ENCODE results near the gene SMIM38. TPM values are rescaled to one million over a fixed set of nuclear protein-coding genes. Genes with fewer than 3 reads are reported as not detected.
A peak's percentile ranks its signal among the peaks of the same experiment; 100 is the strongest.
"Not testable (repeated sequence)": the region's sequence is repeated elsewhere in the genome, so short reads cannot be mapped to it uniquely, and the experiment has no call there.

Gene SMIM38
- polyA plus RNA-seq, 1 donor, result 0.35 TPM

- no peak for DNase-seq (ENCODE audit: low read depth)
Observed at GRCh38 chr11:69122326-69122629, 33.5 kb upstream of the SMIM38 start.

- no peak for DNase-seq (ENCODE audit: low read depth)
Observed at GRCh38 chr11:69122630-69123431, 32.9 kb upstream of the SMIM38 start.

- DNase-seq (ENCODE audit: low read depth), result no peak
Observed at GRCh38 chr11:69123593-69124545, 31.9 kb upstream of the SMIM38 start.

DNA sequence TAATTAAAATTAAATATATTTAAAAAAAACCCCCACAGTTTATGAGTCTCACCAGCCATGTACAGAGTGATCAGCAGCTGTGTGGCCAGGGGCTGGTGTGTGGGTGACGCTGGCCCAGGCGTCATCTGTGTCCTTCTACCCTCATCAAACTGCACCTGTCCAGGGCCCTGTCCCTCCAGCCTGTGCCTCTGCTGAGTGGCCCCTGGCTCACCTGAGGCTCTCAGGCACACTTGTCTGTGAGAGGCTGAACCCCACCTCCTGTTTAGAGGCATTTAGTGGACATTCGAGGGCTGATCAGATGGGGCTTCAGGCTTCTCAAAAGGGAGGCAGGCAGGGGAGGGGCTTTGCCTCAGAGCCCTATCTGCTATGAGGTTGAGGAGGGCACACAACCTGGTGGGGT, 29.9 kb upstream of the SMIM38 start:
- DNase-seq (ENCODE audit: low read depth), result no peak

GRCh38 chr11:69126286-69126685, 29.4 kb upstream of the SMIM38 start:
- DNase-seq (ENCODE audit: low read depth), result no peak

DNA sequence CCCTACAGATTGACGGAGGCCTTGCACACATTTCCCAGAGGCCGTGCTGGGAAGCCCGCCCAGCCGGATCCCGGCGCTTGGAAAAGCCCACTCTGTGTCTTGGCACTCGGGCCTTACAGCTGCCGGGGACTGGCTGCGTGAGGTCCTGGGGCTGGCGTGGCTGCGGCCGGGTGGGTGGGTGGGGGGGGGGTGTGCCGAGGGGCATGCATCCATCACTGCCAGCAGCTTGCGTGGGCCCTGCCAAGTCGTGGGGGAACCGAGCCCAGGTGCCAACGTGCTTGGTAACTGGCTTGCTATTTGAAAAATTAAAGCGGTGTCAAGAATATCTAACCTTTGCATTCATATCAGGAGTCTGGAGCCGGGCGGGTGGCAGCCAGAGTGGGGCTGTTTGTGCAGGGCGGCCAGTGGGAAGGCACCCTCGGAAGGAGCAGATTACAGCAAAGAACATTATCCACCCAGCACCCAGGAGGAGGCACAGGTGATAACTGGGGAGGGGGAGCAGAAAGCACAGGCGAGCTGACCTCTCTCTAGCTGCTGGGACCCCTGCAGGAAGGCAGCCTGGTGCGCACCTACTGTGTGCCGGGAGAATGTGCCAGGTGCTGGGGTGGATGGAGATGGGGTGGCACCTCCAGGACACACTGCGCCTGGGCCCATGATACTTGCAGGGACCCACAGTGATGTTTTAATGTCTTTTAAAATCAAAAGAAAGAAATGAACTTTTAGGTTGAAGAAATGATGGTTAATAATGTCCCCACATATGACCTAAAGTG, 28.5 kb upstream of the SMIM38 start:
- peak; percentile 32 for DNase-seq (ENCODE audit: low read depth)

DNA sequence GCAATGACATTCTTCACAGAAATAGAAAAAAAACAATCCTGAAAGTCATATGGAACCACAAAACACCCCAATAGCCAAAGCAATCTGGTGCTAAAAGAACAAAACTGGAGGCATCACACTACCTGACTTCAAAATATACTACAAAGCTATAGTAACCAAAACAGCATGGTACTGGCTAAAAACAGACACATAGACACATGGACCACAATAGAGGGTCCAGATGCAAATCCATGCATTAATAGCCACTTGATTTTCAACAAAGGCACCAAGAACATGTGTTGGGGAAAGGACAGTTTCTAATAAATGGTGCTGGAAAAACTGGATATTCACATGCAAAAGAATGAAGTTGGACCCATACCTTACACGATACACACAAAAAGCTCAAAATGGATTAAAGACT, 27.9 kb upstream of the SMIM38 start:
- DNase-seq (ENCODE audit: low read depth), result no peak

- no peak for DNase-seq (ENCODE audit: low read depth)
Observed at GRCh38 chr11:69129053-69129452, 26.7 kb upstream of the SMIM38 start.

DNA sequence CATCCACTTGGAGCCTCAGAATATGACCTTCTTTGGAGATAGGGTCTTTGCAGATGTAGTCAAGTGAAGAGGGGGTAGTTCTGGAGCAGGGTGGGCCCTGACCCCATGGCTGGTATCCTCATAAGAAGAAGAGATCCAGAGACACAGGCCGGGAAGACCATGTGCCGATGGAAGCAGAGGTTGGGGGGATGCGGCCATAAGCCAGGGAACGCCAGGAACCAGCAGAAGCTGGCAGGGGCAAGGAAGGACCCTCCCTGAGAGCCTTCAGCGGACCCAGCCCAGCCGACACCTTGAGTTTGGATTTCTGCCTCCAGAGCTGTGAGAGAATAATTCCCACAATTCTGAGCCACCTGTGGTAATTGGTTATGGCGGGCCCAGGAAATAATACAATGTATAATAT, 26.1 kb upstream of the SMIM38 start:
- DNase-seq (ENCODE audit: low read depth), result no peak

DNA sequence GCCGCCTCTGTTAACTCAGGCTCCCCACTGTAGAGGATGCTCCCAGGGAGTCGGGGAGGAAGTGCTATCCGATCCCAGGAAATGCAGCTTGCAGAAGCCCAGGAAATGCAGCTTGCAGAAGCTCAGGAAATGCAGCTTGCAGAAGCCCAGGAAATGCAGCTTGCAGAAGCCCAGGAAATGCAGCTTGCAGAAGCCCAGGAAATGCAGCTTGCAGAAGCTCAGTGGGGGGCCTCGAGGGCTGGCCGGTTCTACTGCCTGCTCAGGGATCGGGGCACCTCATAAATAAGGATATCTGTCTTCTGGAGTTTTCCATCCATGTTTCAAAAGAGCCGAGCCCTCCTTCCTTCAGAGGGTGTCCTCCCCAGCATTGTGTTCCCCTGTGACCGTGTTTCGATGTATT, 25.1 kb upstream of the SMIM38 start:
- DNase-seq (ENCODE audit: low read depth), result no peak

DNA sequence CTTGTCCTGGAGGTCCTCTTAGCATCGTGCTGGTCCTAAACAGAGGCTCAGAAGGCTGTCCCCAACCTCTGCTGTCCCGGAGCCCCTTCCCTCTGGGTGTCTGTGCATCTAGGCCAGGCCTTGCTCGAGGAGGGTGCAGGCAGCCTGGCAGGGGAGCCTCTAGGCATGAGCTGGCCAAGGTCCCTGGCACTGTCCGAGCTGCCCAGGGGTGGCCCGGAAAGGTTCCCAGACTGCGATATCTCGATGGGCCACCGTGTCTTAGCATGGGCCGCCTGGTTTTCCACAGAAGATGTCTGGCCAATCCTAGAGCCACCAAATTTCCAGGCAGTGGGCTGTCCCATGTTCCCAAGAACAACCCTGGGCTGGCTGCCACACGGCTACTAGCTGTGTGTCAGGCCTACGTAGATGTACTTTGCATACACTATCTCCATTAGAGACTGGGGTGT, 24.6 kb upstream of the SMIM38 start:
- no peak for DNase-seq (ENCODE audit: low read depth)

DNA sequence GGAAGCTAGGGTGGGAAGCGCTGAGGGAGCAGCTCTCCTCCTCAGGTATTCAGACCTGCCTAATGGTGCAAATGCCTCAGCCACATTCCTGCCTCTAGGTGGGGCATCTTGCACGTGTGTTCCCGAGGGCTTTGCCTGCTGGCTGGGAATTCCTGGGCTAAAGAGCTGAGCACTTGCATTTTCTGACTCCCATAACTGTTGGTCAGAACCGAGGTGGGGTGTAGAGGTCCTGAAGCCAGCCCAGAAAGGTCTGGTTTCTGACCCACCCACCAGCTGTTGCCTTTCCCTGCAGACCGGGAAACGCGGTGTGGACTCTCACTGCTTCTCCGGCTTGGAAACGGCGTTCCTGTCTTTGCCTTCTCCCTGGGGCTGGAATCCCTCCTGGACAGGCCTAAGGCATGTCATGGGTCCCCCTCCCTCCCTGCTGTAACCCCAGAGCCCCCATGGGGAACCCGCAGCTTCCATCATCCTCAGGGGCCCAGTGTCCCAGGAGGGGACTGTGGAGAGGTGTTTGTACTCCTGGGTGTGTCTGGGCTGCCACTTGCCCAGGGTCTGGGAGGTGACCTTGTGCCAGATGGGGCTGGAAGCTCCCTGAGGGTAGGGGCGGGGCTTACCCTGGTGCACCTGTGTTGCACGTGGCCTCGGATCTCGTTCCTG, 24.0 kb upstream of the SMIM38 start:
- DNase-seq (ENCODE audit: low read depth), result peak; percentile 22

GRCh38 chr11:69132301-69132670, 23.4 kb upstream of the SMIM38 start:
- no peak for DNase-seq (ENCODE audit: low read depth)

DNA sequence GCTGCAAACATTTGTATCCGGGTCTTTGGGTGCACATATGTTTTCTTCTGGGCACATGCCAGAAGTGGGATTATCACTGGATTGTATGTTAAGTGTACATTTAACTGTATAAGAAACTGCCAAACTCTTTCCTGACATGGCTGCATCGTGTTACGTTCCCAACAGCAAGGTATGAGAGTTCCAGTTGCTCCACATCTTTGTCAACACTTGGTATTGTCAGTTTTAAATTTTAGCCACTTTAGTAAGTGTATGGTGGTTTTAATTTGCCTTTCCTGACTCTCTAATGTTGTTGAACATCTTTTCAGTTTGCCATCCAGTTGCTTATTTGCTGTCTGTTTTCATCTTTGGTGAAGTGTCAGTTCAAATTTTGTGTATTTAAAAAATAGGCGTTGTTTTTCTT, 22.5 kb upstream of the SMIM38 start:
- DNase-seq (ENCODE audit: low read depth), result no peak

- DNase-seq (ENCODE audit: low read depth), result not testable (repeated sequence)
Observed at GRCh38 chr11:69134182-69134581, 21.6 kb upstream of the SMIM38 start.

GRCh38 chr11:69134957-69135356, 20.8 kb upstream of the SMIM38 start:
- DNase-seq (ENCODE audit: low read depth), result no peak

GRCh38 chr11:69135420-69136363, 20.0 kb upstream of the SMIM38 start:
- no peak for DNase-seq (ENCODE audit: low read depth)

DNA sequence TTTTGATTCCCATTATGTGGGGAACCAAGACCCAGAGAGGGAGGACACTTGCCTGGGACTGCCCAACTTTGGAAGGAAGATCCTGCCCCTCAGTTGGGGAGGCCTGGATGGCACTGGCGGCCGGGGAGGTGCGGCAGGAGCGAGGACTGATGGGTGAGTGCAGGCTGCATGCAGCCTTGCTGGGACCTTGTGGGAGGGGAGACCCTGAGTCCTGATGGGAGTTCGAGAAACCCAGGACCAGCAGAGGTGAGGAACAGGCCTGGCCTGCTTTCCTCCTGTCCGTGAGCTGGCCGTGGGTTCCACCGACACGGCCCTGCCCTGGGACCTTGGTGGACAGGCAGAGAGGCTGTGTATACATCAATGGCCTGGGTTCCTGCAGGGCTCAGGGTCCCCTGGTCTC, 19.3 kb upstream of the SMIM38 start:
- no peak for DNase-seq (ENCODE audit: low read depth)

DNA sequence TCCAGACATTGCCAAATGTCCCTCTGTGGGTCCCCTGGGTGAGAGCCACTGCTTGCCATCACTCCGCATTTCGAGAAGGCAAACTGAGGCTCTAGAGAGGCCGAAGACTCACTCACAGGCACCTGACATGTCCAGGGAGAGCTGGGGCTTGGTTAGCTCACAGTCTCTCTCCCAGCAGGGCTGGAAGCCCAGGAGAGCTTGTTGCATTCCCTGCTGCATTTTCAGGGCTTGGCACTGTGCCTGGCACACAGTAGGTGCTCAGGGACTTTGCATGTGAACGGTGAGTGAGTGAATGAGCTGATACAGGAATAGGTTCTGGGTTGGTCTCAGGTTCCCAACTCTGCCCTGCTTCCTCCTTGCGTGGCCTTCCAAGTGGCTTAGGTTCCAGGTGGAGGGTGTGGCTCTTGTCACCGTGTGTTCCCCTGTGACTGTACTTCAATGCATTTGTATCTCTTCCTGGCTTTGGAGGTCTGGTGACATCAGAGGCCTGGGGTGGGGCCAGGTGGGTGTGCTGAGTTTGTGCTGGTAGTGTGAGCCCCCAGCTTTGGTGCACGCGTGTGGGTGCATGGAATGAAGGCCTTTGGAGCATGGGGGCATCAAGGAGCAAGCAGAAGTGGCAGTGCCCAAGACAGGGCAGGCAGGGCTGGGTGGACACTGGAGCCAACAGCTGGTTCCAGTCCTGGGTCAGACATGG, 18.4 kb upstream of the SMIM38 start:
- no peak for DNase-seq (ENCODE audit: low read depth)

DNA sequence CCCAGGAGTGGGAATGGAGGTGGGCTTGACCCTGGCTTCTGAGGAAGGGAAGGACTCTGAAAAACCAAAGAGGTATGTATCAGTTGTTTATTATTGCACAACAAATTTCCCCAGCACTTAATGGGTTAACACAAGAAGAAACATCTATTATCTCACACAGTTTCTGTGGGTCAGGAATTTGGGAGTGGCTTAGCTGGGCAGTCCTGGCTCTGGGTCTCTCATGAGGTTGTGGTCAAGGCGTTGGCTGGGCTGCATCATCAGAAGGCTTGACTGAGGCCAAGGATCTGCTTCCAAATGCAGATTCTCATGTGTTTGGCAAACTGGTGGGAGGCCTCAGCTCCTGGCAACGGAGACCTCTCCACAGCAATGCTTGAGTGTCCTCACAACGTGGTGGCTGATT, 17.5 kb upstream of the SMIM38 start:
- no peak for DNase-seq (ENCODE audit: low read depth)

All from forelimb muscle (tissue), 1 donor.